Measurements from ENCODE around the gene BCL6.

DNA sequence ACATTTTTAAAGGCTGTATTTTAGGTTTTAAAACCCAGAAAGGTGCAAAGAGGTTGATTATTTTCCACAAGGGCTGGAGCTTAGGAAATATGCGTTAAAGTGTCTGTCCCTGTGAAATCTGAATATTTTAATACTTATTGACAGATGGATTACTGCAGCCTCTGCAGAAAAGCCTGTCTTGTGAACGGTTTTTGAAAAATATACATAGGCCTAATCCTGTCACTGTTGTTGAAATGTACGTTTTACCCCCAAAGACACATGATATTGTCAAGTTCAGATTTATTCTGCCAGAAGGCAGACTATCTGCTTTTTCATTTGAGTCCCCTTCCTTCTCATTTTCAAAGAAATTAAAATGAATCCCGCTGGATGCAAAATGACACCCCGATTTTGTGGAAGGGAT lies 2.2 kb upstream of the BCL6 start:
- TF ChIP-seq, protein P1, sequence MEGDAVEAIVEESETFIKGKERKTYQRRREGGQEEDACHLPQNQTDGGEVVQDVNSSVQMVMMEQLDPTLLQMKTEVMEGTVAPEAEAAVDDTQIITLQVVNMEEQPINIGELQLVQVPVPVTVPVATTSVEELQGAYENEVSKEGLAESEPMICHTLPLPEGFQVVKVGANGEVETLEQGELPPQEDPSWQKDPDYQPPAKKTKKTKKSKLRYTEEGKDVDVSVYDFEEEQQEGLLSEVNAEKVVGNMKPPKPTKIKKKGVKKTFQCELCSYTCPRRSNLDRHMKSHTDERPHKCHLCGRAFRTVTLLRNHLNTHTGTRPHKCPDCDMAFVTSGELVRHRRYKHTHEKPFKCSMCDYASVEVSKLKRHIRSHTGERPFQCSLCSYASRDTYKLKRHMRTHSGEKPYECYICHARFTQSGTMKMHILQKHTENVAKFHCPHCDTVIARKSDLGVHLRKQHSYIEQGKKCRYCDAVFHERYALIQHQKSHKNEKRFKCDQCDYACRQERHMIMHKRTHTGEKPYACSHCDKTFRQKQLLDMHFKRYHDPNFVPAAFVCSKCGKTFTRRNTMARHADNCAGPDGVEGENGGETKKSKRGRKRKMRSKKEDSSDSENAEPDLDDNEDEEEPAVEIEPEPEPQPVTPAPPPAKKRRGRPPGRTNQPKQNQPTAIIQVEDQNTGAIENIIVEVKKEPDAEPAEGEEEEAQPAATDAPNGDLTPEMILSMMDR (IDR thresholded peaks at IDR 0.05) = no peak
- TF ChIP-seq POLR2A (IDR thresholded peaks at IDR 0.05) (no peak), EP300 (IDR thresholded peaks at IDR 0.05) (no peak)
